NCI-H2107 (cell line): ENCODE results near the gene DDN.
A peak's percentile ranks its signal among the peaks of the same experiment; 100 is the strongest.

Source experiments
- DNase-seq: peaks from one replicate; lab custom pipeline; 2025; lab: John Stamatoyannopoulos, UW

The DDN gene

GRCh38 chr12:48981757-48982157 is 17.4 kb downstream of the DDN start:
- no peak for DNase-seq

GRCh38 chr12:48980953-48981756 is 18.0 kb downstream of the DDN start:
- DNase-seq = no peak

- no peak for DNase-seq
Measured at GRCh38 chr12:48980389-48980952, 18.7 kb downstream of the DDN start.

- no peak for DNase-seq
Measured at GRCh38 chr12:48979602-48980388, 19.4 kb downstream of the DDN start.

- DNase-seq = no peak
Measured at GRCh38 chr12:48978741-48979601, 20.2 kb downstream of the DDN start.

GRCh38 chr12:48978291-48978740 is 20.9 kb downstream of the DDN start, which contains the start of gene WNT1:
Gene WNT1, plus strand, starts transcription at chr12:48978322. Its CDS starts 329 bp downstream, at chr12:48978651.
- DNase-seq = no peak

GRCh38 chr12:48977290-48978281 is 21.6 kb downstream of the DDN start:
- DNase-seq = peak; percentile 36

- DNase-seq = no peak
Measured at GRCh38 chr12:48973941-48974673, 25.1 kb downstream of the DDN start.

- no peak for DNase-seq
Measured at GRCh38 chr12:48973531-48973930, 25.6 kb downstream of the DDN start.

- no peak for DNase-seq
Measured at GRCh38 chr12:48972952-48973483, 26.2 kb downstream of the DDN start.

- DNase-seq = no peak
Measured at GRCh38 chr12:48972213-48972951, 26.8 kb downstream of the DDN start.

GRCh38 chr12:48970702-48971334 is 28.4 kb downstream of the DDN start:
- DNase-seq = no peak

- DNase-seq = no peak
Measured at GRCh38 chr12:48969833-48970701, 29.1 kb downstream of the DDN start.

- no peak for DNase-seq
Measured at GRCh38 chr12:48969160-48969771, 29.9 kb downstream of the DDN start.

GRCh38 chr12:48968467-48968866 is 30.7 kb downstream of the DDN start:
- DNase-seq = no peak

GRCh38 chr12:48967991-48968390 is 31.2 kb downstream of the DDN start:
- DNase-seq = no peak
